Measurements from ENCODE around the gene CEMP1. TPM values are rescaled to one million over a fixed set of nuclear protein-coding genes. Genes with fewer than 3 reads are reported as not detected.
A peak's percentile ranks its signal among the peaks of the same experiment; 100 is the strongest.

The CEMP1 gene
- total RNA-seq, 1 donor from 2014 or later = not detected

DNA sequence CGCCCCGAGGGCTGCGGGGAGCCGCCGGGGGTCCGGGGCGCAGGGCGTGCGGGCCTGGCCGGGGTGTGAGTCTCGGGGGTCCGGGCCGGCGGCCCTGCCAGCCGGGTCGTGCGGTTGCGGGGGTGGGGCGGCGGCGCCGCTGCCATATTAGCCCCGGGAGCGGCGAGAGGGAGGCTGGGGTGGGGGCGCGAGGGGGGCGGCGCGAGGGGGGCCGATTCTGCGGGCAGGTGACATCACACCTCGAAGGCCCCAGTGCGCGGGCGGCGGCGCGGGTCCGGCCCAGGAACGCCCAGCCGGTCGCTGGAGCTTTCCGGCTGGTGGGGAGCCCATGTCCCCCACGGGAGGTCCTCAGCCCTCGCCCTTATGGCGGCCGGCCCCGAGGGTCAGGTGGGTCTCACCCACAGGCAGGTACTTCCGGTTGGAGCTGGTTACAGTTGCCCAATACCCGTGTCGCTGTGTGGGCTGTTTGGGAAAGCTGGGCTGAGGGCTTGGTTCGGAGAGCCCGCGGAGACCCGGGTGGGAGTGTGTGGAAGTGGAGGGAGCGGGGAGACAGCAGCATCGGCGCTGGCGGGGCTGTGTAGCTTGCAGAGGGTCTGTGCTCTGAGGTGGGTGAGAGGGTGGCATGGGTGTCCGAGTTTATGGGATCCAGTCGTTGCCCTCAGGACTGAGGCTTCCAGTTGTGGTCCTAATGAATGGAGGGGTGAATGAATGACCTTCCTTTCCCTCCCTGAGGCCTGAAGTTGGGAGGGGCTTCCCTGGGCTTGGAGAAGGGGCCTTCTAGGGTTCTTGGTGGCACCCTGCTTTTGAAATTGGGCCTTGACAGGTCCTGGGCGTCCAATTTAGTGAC lies 16.7 kb downstream of the CEMP1 start:
- H3K27me3 Mint-ChIP-seq (ENCODE audit: insufficient read depth, low read depth) = peaks cover 15% of the 10 kb centered on the region
- Histone ChIP-seq H3F3A (ENCODE audit: low read depth) (peaks cover 31% of the 10 kb centered on the region), H3K4me3 (peak overlapping the region; percentile 99), H3K36me3 (no peaks in the 10 kb centered on the region), H3K79me2 (ENCODE audit: low read depth) (peaks cover 57% of the 10 kb centered on the region), H3K4me1 (peaks cover 29% of the 10 kb centered on the region), H3K27ac (peak overlapping the region; percentile 100), H3K4me2 (peak overlapping the region; percentile 99), H2AFZ (replicated peaks) (no peak overlapping the region), H3K9me3 (ENCODE audit: low read depth) (no peaks in the 10 kb centered on the region), H3K27me3 (no peaks in the 10 kb centered on the region), H4K20me1 (ENCODE audit: low read depth) (peaks cover 53% of the 10 kb centered on the region), H3K9ac (peak overlapping the region; percentile 98)
- DNase-seq (ENCODE audit: low spot score) = peak; percentile 48
- H3K4me3 Mint-ChIP-seq = peak overlapping the region; percentile 93
- TF ChIP-seq EZH2 (IDR thresholded peaks at IDR 0.05) (no peak), EZH2phosphoT487 (IDR thresholded peaks at IDR 0.05) (no peak)
- TF ChIP-seq, protein P1, sequence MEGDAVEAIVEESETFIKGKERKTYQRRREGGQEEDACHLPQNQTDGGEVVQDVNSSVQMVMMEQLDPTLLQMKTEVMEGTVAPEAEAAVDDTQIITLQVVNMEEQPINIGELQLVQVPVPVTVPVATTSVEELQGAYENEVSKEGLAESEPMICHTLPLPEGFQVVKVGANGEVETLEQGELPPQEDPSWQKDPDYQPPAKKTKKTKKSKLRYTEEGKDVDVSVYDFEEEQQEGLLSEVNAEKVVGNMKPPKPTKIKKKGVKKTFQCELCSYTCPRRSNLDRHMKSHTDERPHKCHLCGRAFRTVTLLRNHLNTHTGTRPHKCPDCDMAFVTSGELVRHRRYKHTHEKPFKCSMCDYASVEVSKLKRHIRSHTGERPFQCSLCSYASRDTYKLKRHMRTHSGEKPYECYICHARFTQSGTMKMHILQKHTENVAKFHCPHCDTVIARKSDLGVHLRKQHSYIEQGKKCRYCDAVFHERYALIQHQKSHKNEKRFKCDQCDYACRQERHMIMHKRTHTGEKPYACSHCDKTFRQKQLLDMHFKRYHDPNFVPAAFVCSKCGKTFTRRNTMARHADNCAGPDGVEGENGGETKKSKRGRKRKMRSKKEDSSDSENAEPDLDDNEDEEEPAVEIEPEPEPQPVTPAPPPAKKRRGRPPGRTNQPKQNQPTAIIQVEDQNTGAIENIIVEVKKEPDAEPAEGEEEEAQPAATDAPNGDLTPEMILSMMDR (IDR thresholded peaks at IDR 0.05) = no peak
- peak overlapping the region; percentile 92 for H3K27ac Mint-ChIP-seq
- H3K9me3 Mint-ChIP-seq = no peaks in the 10 kb centered on the region
- peaks cover 53% of the 10 kb centered on the region for H3K4me1 Mint-ChIP-seq
- H3K36me3 Mint-ChIP-seq = no peaks in the 10 kb centered on the region

DNA sequence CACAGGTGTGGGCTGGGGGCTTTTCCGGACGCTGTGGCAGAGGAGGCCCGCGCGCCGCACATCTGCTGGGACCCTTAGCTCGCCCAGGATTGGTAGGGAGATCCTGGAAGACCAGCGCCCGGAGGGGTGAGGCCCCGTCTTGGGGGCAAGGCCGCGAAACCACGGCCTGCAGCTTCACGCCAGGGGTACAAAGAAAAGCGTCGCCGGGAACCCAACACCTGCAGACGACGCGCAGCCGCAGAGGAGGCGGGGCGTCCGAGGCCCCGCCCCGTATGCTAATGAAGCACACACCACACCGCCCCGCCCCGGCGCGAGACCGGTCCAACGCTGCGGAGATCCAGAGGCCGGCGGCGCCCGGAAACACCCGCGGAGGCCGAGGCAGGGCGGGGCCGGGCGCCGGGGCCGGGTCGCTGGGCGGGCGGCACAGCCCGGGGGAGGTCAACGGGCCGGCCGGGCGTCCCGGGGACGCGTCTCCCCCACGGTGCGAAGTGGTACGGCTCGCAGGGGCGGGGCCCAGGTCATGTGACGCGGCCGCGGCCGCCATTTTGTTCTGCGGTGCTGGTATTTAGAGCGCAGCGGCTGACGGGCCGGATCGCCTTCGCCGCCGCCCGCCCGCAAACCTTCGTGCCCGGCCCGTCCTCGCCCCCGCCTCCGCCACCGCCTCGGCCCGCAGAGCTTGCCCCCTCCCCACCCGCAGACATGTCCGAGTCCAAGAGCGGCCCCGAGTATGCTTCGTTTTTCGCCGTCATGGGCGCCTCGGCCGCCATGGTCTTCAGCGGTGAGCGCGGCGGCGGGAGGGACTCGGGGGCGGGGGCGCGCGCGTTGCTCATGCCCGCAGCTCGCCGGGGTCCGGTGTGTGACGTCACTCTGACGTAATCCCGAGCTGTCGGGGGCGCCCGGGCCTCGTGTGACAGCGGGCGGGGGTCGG lies 17.5 kb downstream of the CEMP1 start, which contains the start of gene ATP6V0C:
Gene ATP6V0C, plus strand, starts transcription at position 548 of the 928 bp plus-strand sequence. Its CDS starts 152 bp downstream, at position 700.
- H3K27me3 ChIP-seq = no peaks in the 10 kb centered on the region
- peaks cover 45% of the 10 kb centered on the region for H4K20me1 ChIP-seq (ENCODE audit: low read depth)
- DNase-seq (ENCODE audit: low spot score) = peak; percentile 97
- peak within 1 kb of the TSS; percentile 93 for H3K27ac Mint-ChIP-seq
- H2AFZ ChIP-seq (replicated peaks) = peak within 1 kb of the TSS; percentile 43
- peak within 1 kb of the TSS; percentile 100 for H3K27ac ChIP-seq
- peak within 1 kb of the TSS; percentile 93 for H3K4me3 Mint-ChIP-seq
- no peaks in the 10 kb centered on the region for H3K9me3 Mint-ChIP-seq
- TF ChIP-seq, protein P1 (IDR thresholded peaks at IDR 0.05) = no peak
- no peaks in the 10 kb centered on the region for H3K36me3 Mint-ChIP-seq
- peaks cover 29% of the 10 kb centered on the region for H3K4me1 ChIP-seq
- H3F3A ChIP-seq (ENCODE audit: low read depth) = peaks cover 22% of the 10 kb centered on the region
- H3K9me3 ChIP-seq (ENCODE audit: low read depth) = no peaks in the 10 kb centered on the region
- peak within 1 kb of the TSS; percentile 98 for H3K9ac ChIP-seq
- H3K36me3 ChIP-seq = no peaks in the 10 kb centered on the region
- peak within 1 kb of the TSS; percentile 99 for H3K4me2 ChIP-seq
- H3K79me2 ChIP-seq (ENCODE audit: low read depth) = peaks cover 49% of the 10 kb centered on the region
- peaks cover 51% of the 10 kb centered on the region for H3K4me1 Mint-ChIP-seq
- H3K27me3 Mint-ChIP-seq (ENCODE audit: insufficient read depth, low read depth) = peaks cover 15% of the 10 kb centered on the region
- peak within 1 kb of the TSS; percentile 99 for H3K4me3 ChIP-seq

DNA sequence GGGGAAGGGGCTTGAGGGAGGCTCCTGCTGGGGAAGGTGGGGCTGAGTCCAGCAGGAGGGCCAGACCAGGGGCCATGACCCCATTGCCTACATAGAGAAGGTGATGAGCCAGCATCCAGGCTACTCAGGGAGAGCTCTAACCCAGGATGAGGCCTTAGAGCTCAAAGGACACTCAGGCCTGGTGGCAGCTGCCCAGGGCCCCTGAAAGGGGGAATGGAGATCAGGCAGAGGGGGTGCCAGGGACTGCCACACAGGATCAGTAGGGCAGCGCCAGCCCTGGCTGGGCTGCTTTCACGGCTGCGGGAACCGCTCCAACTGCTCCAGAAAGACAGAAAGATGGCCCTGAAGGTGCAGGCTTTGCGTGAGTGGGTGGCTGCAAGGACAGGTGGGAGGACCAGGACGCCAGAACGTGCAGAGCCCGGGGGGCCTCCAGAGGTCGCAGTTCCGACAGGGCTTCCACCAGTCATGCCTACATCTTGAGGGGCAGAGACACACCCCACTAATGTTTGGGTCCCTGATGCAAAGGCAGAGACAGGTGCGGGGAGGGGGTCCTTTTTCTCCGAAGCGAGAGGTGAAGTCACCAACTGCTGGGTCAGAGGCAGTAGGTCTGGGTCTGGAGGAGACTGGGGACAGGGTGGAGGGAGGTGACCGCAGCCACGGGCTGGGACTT lies 18.3 kb downstream of the CEMP1 start:
- H3K9ac ChIP-seq = peak overlapping the region; percentile 98
- Mint-ChIP-seq H3K4me1 (peaks cover 51% of the 10 kb centered on the region), H3K36me3 (no peaks in the 10 kb centered on the region), H3K27ac (peak overlapping the region; percentile 93), H3K9me3 (no peaks in the 10 kb centered on the region), H3K4me3 (peak overlapping the region; percentile 89), H3K27me3 (ENCODE audit: insufficient read depth, low read depth) (peaks cover 17% of the 10 kb centered on the region)
- peak overlapping the region; percentile 43 for H2AFZ ChIP-seq (replicated peaks)
- DNase-seq (ENCODE audit: low spot score) = peak; percentile 67
- H3K27ac ChIP-seq = peak overlapping the region; percentile 100
- peaks cover 37% of the 10 kb centered on the region for H4K20me1 ChIP-seq (ENCODE audit: low read depth)
- peak overlapping the region; percentile 99 for H3K4me2 ChIP-seq
- no peaks in the 10 kb centered on the region for H3K27me3 ChIP-seq
- no peak for TF ChIP-seq EZH2 (IDR thresholded peaks at IDR 0.05)
- TF ChIP-seq, protein P1 (IDR thresholded peaks at IDR 0.05) = peak; percentile 48
- H3F3A ChIP-seq (ENCODE audit: low read depth) = peaks cover 14% of the 10 kb centered on the region
- H3K36me3 ChIP-seq = no peaks in the 10 kb centered on the region
- H3K4me3 ChIP-seq = peak overlapping the region; percentile 99
- H3K4me1 ChIP-seq = peaks cover 29% of the 10 kb centered on the region
- H3K9me3 ChIP-seq (ENCODE audit: low read depth) = no peaks in the 10 kb centered on the region
- peaks cover 41% of the 10 kb centered on the region for H3K79me2 ChIP-seq (ENCODE audit: low read depth)

All from neural progenitor cell (in vitro differentiated cells).